ENCODE results near the gene FAU. TPM values are rescaled to one million over a fixed set of nuclear protein-coding genes. Genes with fewer than 3 reads are reported as not detected.

FAU gene
- total RNA-seq, 1 donor from 2014 or later = 754 TPM

- no peak for TF ChIP-seq CTCF (IDR thresholded peaks at IDR 0.05)
- ATAC-seq = no peak
- no peak for DNase-seq
- Histone ChIP-seq H3K27ac (no peak overlapping the region), H3K9me3 (no peaks in the 10 kb centered on the region), H3K36me3 (peaks cover 44% of the 10 kb centered on the region), H3K4me3 (no peak overlapping the region), H3K4me1 (peaks cover 7% of the 10 kb centered on the region), H3K27me3 (no peaks in the 10 kb centered on the region)
- intact Hi-C loops (cut with DNase I) = no loop called here
These were observed 36.5 kb downstream of the FAU start for GRCh38 chr11:65085446-65085845.

- no peak for DNase-seq
- Histone ChIP-seq H3K4me1 (peaks cover 7% of the 10 kb centered on the region), H3K4me3 (peak overlapping the region; percentile 70), H3K27me3 (no peaks in the 10 kb centered on the region), H3K9me3 (no peaks in the 10 kb centered on the region), H3K27ac (peak overlapping the region; percentile 90), H3K36me3 (peaks cover 43% of the 10 kb centered on the region)
- no peak for ATAC-seq
- intact Hi-C loops (cut with DNase I) = no loop called here
- TF ChIP-seq CTCF (IDR thresholded peaks at IDR 0.05) = no peak
These were observed 37.1 kb downstream of the FAU start for GRCh38 chr11:65084598-65085375.

GRCh38 chr11:65083834-65084597 is 37.9 kb downstream of the FAU start, which contains the start of the genes CDCA5 and ZFPL1:
Gene CDCA5 (minus strand): TSS chr11:65084040. CDS start chr11:65083978, 62 bp downstream.
Gene ZFPL1 (plus strand): TSS chr11:65084222. CDS start chr11:65084699, 477 bp downstream.
- Histone ChIP-seq H3K4me1 (peaks cover 7% of the 10 kb centered on the region), H3K27me3 (no peaks in the 10 kb centered on the region), H3K27ac (peak within 1 kb of the TSS; percentile 90), H3K36me3 (peaks cover 35% of the 10 kb centered on the region), H3K9me3 (no peaks in the 10 kb centered on the region), H3K4me3 (peak within 1 kb of the TSS; percentile 70)
- intact Hi-C loops (cut with DNase I) = no loop called here
- DNase-seq (peak; percentile 97), ATAC-seq (peak; percentile 97)
- no peak for TF ChIP-seq CTCF (IDR thresholded peaks at IDR 0.05)

GRCh38 chr11:65083134-65083833 is 38.6 kb downstream of the FAU start:
- Histone ChIP-seq H3K4me1 (peaks cover 7% of the 10 kb centered on the region), H3K9me3 (no peaks in the 10 kb centered on the region), H3K36me3 (peaks cover 32% of the 10 kb centered on the region), H3K4me3 (peak overlapping the region; percentile 70), H3K27me3 (no peaks in the 10 kb centered on the region), H3K27ac (peak overlapping the region; percentile 90)
- TF ChIP-seq CTCF (IDR thresholded peaks at IDR 0.05) = no peak
- ATAC-seq (no peak), DNase-seq (no peak)
- intact Hi-C loops (cut with DNase I) = no loop called here

GRCh38 chr11:65078786-65079342 is 43.1 kb downstream of the FAU start:
- intact Hi-C loops (cut with DNase I) = no loop called here
- Histone ChIP-seq H3K27ac (no peak overlapping the region), H3K4me1 (no peaks in the 10 kb centered on the region), H3K4me3 (no peak overlapping the region), H3K9me3 (no peaks in the 10 kb centered on the region), H3K27me3 (no peaks in the 10 kb centered on the region), H3K36me3 (no peaks in the 10 kb centered on the region)
- ATAC-seq (no peak), DNase-seq (no peak)
- no peak for TF ChIP-seq CTCF (IDR thresholded peaks at IDR 0.05)

Measured in upper lobe of right lung (tissue), 1 donor.